ENCODE measurements around the gene PCSK9.

PCSK9 gene

DNA sequence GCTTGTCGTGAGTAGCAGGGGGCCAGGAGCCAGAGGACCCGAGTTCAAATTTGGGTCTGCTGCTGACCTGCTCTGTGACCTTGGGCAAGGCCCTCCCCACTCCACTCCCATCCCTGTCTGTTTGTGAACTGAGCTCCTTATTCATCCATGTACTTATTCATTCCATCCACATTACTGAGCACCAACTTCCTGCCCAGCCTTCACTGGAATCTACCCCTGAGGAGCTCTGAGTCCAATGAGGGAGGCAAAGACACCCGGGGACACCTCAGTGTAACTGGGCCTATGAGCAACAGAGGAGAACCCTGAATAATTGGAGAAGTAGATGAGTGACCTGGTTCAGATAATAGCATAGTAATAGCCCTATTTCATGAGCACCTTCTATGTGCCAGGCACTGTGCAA is 31.7 kb upstream of the PCSK9 start:
- H3K9ac ChIP-seq (ENCODE audit: low read length) = no peak overlapping the region
- no peaks in the 10 kb centered on the region for H3F3A ChIP-seq (ENCODE audit: insufficient read depth, low read length)
- no peaks in the 10 kb centered on the region for H3K79me2 ChIP-seq (ENCODE audit: insufficient read depth, low read length)
- no peaks in the 10 kb centered on the region for H3K9me2 ChIP-seq (ENCODE audit: low read depth, low read length)
- H3K27me3 ChIP-seq (ENCODE audit: insufficient read depth, low read length) = peaks cover 7% of the 10 kb centered on the region; the same call in 1 of the 2 replicates
- no peak overlapping the region for H3K27ac ChIP-seq (ENCODE audit: low read depth, low read length, poor library complexity, severe bottlenecking)
- no peaks in the 10 kb centered on the region for H3K4me1 ChIP-seq (ENCODE audit: insufficient read depth, low read length, severe bottlenecking)
- no peak overlapping the region for H3K4me2 ChIP-seq (ENCODE audit: low read length)
- H2AFZ ChIP-seq (ENCODE audit: low read length) = no peak overlapping the region
- H3K4me3 ChIP-seq (ENCODE audit: low read depth, low read length, poor library complexity, severe bottlenecking) = no peak overlapping the region
- H3K9me3 ChIP-seq (ENCODE audit: low read length) = no peaks in the 10 kb centered on the region
- no peaks in the 10 kb centered on the region for H4K20me1 ChIP-seq (ENCODE audit: insufficient read depth, low read length)
- no peaks in the 10 kb centered on the region for H3K36me3 ChIP-seq (ENCODE audit: insufficient read depth, low read length)
- TF ChIP-seq, protein P1, sequence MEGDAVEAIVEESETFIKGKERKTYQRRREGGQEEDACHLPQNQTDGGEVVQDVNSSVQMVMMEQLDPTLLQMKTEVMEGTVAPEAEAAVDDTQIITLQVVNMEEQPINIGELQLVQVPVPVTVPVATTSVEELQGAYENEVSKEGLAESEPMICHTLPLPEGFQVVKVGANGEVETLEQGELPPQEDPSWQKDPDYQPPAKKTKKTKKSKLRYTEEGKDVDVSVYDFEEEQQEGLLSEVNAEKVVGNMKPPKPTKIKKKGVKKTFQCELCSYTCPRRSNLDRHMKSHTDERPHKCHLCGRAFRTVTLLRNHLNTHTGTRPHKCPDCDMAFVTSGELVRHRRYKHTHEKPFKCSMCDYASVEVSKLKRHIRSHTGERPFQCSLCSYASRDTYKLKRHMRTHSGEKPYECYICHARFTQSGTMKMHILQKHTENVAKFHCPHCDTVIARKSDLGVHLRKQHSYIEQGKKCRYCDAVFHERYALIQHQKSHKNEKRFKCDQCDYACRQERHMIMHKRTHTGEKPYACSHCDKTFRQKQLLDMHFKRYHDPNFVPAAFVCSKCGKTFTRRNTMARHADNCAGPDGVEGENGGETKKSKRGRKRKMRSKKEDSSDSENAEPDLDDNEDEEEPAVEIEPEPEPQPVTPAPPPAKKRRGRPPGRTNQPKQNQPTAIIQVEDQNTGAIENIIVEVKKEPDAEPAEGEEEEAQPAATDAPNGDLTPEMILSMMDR (IDR thresholded peaks at IDR 0.05; ENCODE audit: low read length) = no peak
- TF ChIP-seq EZH2 (IDR thresholded peaks at IDR 0.05; ENCODE audit: borderline replicate concordance, low read length) = no peak

DNA sequence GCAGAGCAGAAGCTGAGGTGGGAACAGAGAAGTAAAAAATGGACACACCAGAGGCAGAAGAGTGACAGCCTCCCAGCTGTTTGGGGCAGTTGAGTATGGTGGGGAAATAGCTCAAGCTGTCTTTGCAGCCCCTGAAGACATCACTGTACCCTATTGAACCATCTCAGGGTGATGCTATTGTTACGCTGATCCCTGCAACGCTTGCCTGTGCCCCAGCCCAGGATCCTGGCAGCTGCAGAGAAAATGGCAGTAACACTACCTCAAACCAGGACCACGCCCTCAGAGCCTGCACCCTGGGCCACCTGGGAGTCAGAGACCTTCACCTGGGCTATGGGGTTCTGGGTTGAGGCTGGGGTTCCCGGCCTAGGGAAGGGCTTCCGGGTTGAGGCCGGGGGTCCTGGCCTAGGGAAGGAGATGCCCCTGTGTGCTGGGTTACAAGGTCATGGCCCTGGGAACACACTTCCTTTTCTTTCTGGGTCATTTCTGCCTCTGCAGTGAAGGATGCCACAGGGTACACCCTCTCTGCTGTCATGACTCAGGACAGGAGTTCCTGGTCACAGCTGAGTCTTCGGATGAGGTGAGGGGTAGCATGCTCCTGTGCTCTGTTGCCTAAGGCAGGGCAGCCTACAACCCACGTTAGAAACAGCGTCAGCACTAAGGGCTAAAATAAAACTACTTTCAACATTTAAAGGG is 29.0 kb upstream of the PCSK9 start:
- Histone ChIP-seq H2AFZ (ENCODE audit: low read length) (no peak overlapping the region), H4K20me1 (ENCODE audit: insufficient read depth, low read length) (no peaks in the 10 kb centered on the region), H3K4me3 (ENCODE audit: low read depth, low read length, poor library complexity, severe bottlenecking) (no peak overlapping the region), H3K4me1 (ENCODE audit: insufficient read depth, low read length, severe bottlenecking) (no peaks in the 10 kb centered on the region), H3K9me3 (ENCODE audit: low read length) (no peaks in the 10 kb centered on the region), H3K27ac (ENCODE audit: low read depth, low read length, poor library complexity, severe bottlenecking) (no peak overlapping the region), H3F3A (ENCODE audit: insufficient read depth, low read length) (no peaks in the 10 kb centered on the region), H3K79me2 (ENCODE audit: insufficient read depth, low read length) (no peaks in the 10 kb centered on the region), H3K9me2 (ENCODE audit: low read depth, low read length) (no peaks in the 10 kb centered on the region), H3K36me3 (ENCODE audit: insufficient read depth, low read length) (no peaks in the 10 kb centered on the region), H3K4me2 (ENCODE audit: low read length) (no peak overlapping the region), H3K27me3 (ENCODE audit: insufficient read depth, low read length) (peaks cover 7% of the 10 kb centered on the region; the same call in 1 of the 2 replicates), H3K9ac (ENCODE audit: low read length) (no peak overlapping the region)
- TF ChIP-seq, protein P1 (IDR thresholded peaks at IDR 0.05; ENCODE audit: low read length) = no peak
- TF ChIP-seq EZH2 (IDR thresholded peaks at IDR 0.05; ENCODE audit: borderline replicate concordance, low read length) = no peak

DNA sequence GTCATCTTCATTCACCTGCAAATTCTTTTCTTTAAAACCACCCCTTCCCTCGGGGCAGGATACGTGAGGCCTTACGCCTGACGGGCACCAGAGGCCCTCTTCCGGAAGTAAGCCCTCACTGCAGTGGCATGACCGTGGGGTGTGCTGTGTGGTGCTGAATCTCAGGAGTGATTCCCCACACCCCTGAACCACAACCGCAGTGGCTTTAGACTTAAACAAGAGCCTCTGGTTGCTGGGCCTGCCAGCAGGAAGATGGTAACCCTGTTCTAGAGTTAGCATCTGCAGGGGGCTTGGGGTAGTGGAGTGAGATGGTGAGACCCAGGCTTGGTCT is 28.5 kb upstream of the PCSK9 start:
- Histone ChIP-seq H2AFZ (ENCODE audit: low read length) (no peak overlapping the region), H3K9me2 (ENCODE audit: low read depth, low read length) (no peaks in the 10 kb centered on the region), H3K9ac (ENCODE audit: low read length) (no peak overlapping the region), H3F3A (ENCODE audit: insufficient read depth, low read length) (no peaks in the 10 kb centered on the region), H3K27ac (ENCODE audit: low read depth, low read length, poor library complexity, severe bottlenecking) (no peak overlapping the region), H3K79me2 (ENCODE audit: insufficient read depth, low read length) (no peaks in the 10 kb centered on the region), H3K9me3 (ENCODE audit: low read length) (no peaks in the 10 kb centered on the region), H3K4me1 (ENCODE audit: insufficient read depth, low read length, severe bottlenecking) (no peaks in the 10 kb centered on the region), H3K27me3 (ENCODE audit: insufficient read depth, low read length) (peaks cover 4% of the 10 kb centered on the region; the same call in 1 of the 2 replicates), H3K4me2 (ENCODE audit: low read length) (no peak overlapping the region), H3K4me3 (ENCODE audit: low read depth, low read length, poor library complexity, severe bottlenecking) (no peak overlapping the region), H4K20me1 (ENCODE audit: insufficient read depth, low read length) (no peaks in the 10 kb centered on the region), H3K36me3 (ENCODE audit: insufficient read depth, low read length) (no peaks in the 10 kb centered on the region)
- TF ChIP-seq, protein P1 (IDR thresholded peaks at IDR 0.05; ENCODE audit: low read length) = peak; percentile 48
- TF ChIP-seq EZH2 (IDR thresholded peaks at IDR 0.05; ENCODE audit: borderline replicate concordance, low read length) = no peak

Data from OCI-LY1 (cell line).